HEK293 (cell line): ENCODE measurements around the gene KLHDC7A.

ENCODE experiments used
- CTCF ChIA-PET: fragments of 350-600 bp; formaldehyde crosslinking; extraction: SDS; loops from one replicate; lab custom pipeline; 2021; ENCODE audit warnings: antibody characterized with exemption; lab: Yijun Ruan, JAX
- POLR2A ChIA-PET: fragments of 300-600 bp; formaldehyde crosslinking; extraction: SDS; loops from one replicate; lab custom pipeline; 2020; ENCODE audit warnings: antibody characterized with exemption, inconsistent platforms; lab: Yijun Ruan, JAX
- H3K27ac ChIP-seq: fragments of 200-500 bp; sonication (Bioruptor generic); 2 replicates; pipeline ENCODE4 v1.5.1; 2014; ENCODE audit warnings: low read depth, low read length, control low read depth, inconsistent platforms; ENCODE audit errors: extremely low read depth
- H3K36me3 ChIP-seq, 2 experiments: fragments of 200-500 bp in 1 of 2; sonication (Bioruptor generic) in 1 of 2; 1 replicate in 1 of 2; 2 replicates in 1 of 2; pipeline ENCODE4 v1.5.1; 2014 to 2017; ENCODE audit warnings: inconsistent platforms in 2 of 2, low read length in 2 of 2; ENCODE audit not compliant: control insufficient read depth in 2 of 2, insufficient read depth in 1 of 2
- H3K4me1 ChIP-seq: fragments of 200-500 bp; sonication (Bioruptor generic); 2 replicates; pipeline ENCODE4 v1.5.1; 2014; ENCODE audit warnings: mild to moderate bottlenecking, low read length, inconsistent platforms; ENCODE audit not compliant: control insufficient read depth, insufficient read depth
- H3K4me3 ChIP-seq: 2 replicates; pipeline ENCODE4 v1.5.1; 2011; ENCODE audit warnings: low read depth, mild to moderate bottlenecking, control low read depth, low read length, moderate library complexity
- H3K9me3 ChIP-seq: fragments of 200-500 bp; sonication (Bioruptor generic); 2 replicates; pipeline ENCODE4 v1.5.1; 2014; ENCODE audit warnings: low read depth, low read length, inconsistent platforms; ENCODE audit not compliant: control insufficient read depth, insufficient read depth
- HOXC10 ChIP-seq: sonication (generic); formaldehyde crosslinking; IDR thresholded peaks from 2 replicates; pipeline ENCODE4 v1.8.1; 2023; ENCODE audit warnings: mild to moderate bottlenecking, missing genetic modification reagents
- KLF10 ChIP-seq: fragments of 450-650 bp; IDR thresholded peaks from 2 replicates; pipeline ENCODE4 v1.5.1; 2018; ENCODE audit warnings: missing biosample characterization, mild to moderate bottlenecking, missing genetic modification characterization
- KLF8 ChIP-seq: fragments of 450-650 bp; formaldehyde crosslinking; IDR thresholded peaks from 2 replicates; pipeline ENCODE4 v1.5.1; 2016; ENCODE audit warnings: missing biosample characterization, missing genetic modification characterization
- ZNF274 ChIP-seq, 2 experiments: fragments of 200-500 bp in 1 of 2; fragments of 450-650 bp in 1 of 2; sonication (Bioruptor generic) in 1 of 2; formaldehyde crosslinking in 1 of 2; IDR thresholded peaks; 2 replicates each; pipeline versions ENCODE4 v1.5.1 to v1.6.1; 2014 to 2016; ENCODE audit warnings: borderline replicate concordance in 1 of 2, inconsistent platforms in 1 of 2, low read length in 1 of 2, missing biosample characterization in 1 of 2, missing genetic modification characterization in 1 of 2
- ZNF292 ChIP-seq: fragments of 450-650 bp; formaldehyde crosslinking; IDR thresholded peaks from 2 replicates; pipeline ENCODE4 v1.5.1; 2016; ENCODE audit warnings: low read depth, missing biosample characterization, missing genetic modification characterization, borderline replicate concordance
- ZNF549 ChIP-seq: fragments of 450-650 bp; IDR thresholded peaks from 2 replicates; pipeline ENCODE4 v1.5.1; 2018; ENCODE audit warnings: missing biosample characterization, missing genetic modification characterization, mild to moderate bottlenecking, inconsistent platforms, moderate library complexity
- ZNF747 ChIP-seq: fragments of 450-650 bp; formaldehyde crosslinking; IDR thresholded peaks from 2 replicates; pipeline ENCODE4 v1.5.1; 2016; ENCODE audit warnings: missing biosample characterization, missing genetic modification characterization
- ZSCAN23 ChIP-seq: fragments of 450-650 bp; formaldehyde crosslinking; IDR thresholded peaks from 2 replicates; pipeline ENCODE4 v1.5.1; 2016; ENCODE audit warnings: missing biosample characterization, missing genetic modification characterization
- TF ChIP-seq, protein P1 (sequence below): fragments of 450-650 bp; formaldehyde crosslinking; IDR thresholded peaks from 2 replicates; pipeline ENCODE4 v1.5.1; 2017; ENCODE audit warnings: missing biosample characterization, missing genetic modification characterization

The KLHDC7A gene

GRCh38 chr1:18534810-18535205, 54.1 kb downstream of the KLHDC7A start:
- Histone ChIP-seq H3K4me3 (no peak overlapping the region), H3K36me3 (no peaks in the 10 kb centered on the region), H3K4me1 (no peaks in the 10 kb centered on the region), H3K9me3 (no peaks in the 10 kb centered on the region), H3K27ac (no peak overlapping the region)
- ChIA-PET POLR2A (no interaction called here), CTCF (interaction anchor here (0.7 to 0.9 kb wide), 3 partner anchors 21 to 1345 kb away, joined by 3 to 4 read pairs (median 3); no protein-coding TSS in a partner anchor)
- no peak for TF ChIP-seq HOXC10 (CRISPR knock-in tag)
- TF ChIP-seq ZNF549 (tag by site-specific recombination), result no peak
- TF ChIP-seq ZSCAN23, result no peak
- TF ChIP-seq ZNF274 (IDR thresholded peaks at IDR 0.05; ENCODE audit: low read length), result no peak
- TF ChIP-seq ZNF274 (tag by site-specific recombination; IDR thresholded peaks at IDR 0.05; ENCODE audit: borderline replicate concordance), result no peak
- no peak for TF ChIP-seq KLF10 (tag by site-specific recombination)
- no peak for TF ChIP-seq ZNF292
- no peak for TF ChIP-seq ZNF747
- TF ChIP-seq, protein P1, sequence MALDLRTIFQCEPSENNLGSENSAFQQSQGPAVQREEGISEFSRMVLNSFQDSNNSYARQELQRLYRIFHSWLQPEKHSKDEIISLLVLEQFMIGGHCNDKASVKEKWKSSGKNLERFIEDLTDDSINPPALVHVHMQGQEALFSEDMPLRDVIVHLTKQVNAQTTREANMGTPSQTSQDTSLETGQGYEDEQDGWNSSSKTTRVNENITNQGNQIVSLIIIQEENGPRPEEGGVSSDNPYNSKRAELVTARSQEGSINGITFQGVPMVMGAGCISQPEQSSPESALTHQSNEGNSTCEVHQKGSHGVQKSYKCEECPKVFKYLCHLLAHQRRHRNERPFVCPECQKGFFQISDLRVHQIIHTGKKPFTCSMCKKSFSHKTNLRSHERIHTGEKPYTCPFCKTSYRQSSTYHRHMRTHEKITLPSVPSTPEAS (tag by site-specific recombination), result no peak
- TF ChIP-seq KLF8 (tag by site-specific recombination), result no peak
